ENCODE data around the gene JKAMP.

DNA sequence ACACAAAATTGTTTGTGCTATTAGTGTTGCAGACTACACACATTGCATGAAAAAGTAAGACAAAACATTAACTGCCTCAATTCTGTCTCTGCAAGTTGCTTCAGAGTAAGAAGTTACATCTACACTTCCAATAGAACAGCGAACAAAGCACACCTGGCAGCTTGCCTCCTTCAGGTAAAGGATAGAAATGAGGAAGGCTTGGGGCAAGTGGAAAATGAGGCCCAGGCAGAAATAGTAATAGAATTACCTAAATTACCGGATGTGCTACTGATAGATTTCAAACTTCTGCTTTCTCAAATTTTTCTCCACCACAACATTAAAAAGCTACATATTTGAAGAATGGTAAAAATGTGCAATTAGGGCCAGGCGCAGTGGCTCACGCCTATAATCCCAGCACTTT, 54.6 kb downstream of the JKAMP start:
- TF ChIP-seq CTCF (IDR thresholded peaks at IDR 0.05; ENCODE audit: low read depth, low read length) (no peak), POLR2A (IDR thresholded peaks at IDR 0.05; ENCODE audit: extremely low read depth, insufficient read length) (no peak)
- TF ChIP-seq, protein P1, sequence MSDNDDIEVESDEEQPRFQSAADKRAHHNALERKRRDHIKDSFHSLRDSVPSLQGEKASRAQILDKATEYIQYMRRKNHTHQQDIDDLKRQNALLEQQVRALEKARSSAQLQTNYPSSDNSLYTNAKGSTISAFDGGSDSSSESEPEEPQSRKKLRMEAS (IDR thresholded peaks at IDR 0.05; ENCODE audit: low read depth, low read length), result no peak
